ENCODE results near the gene DNAJB11. TPM values are rescaled to one million over a fixed set of nuclear protein-coding genes. Genes with fewer than 3 reads are reported as not detected.

The DNAJB11 gene
- total RNA-seq, 1 donor from 2014 or later: 57.6 TPM

DNA sequence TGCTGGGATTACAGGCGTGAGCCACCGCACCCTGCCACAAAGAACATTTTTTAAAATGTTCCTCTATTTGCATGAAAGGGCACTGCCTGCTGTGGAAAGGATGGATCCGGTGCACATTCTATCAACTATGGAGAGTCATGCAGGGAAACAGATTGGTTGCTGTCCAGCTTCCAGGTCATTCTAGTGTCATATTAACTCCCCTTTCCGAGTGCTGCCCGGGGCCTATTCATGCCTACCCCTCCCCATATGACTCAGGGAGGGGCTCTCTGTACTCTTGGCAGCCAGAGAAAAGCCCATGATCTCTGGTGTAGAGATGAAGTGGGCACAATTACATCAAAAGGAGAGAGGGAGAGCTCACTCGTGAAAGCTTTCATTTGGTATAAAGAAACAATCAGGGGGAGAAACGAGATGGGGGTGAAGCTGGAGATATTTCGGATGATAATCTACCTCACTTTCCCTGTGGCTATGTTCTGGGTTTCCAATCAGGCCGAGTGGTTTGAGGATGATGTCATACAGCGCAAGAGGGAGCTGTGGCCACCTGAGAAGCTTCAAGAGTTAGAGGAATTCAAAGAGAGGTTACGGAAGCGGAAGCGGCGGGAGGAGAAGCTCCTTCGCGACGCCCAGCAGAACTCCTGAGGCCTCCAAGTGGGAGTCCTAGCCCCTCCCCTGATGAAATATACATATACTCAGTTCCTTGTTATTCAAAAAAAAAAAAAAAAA, 26.2 kb downstream of the DNAJB11 start:
- H3K27ac Mint-ChIP-seq (ENCODE audit: unreplicated experiment): no peak overlapping the region
- TF ChIP-seq, protein P1, sequence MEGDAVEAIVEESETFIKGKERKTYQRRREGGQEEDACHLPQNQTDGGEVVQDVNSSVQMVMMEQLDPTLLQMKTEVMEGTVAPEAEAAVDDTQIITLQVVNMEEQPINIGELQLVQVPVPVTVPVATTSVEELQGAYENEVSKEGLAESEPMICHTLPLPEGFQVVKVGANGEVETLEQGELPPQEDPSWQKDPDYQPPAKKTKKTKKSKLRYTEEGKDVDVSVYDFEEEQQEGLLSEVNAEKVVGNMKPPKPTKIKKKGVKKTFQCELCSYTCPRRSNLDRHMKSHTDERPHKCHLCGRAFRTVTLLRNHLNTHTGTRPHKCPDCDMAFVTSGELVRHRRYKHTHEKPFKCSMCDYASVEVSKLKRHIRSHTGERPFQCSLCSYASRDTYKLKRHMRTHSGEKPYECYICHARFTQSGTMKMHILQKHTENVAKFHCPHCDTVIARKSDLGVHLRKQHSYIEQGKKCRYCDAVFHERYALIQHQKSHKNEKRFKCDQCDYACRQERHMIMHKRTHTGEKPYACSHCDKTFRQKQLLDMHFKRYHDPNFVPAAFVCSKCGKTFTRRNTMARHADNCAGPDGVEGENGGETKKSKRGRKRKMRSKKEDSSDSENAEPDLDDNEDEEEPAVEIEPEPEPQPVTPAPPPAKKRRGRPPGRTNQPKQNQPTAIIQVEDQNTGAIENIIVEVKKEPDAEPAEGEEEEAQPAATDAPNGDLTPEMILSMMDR (IDR thresholded peaks at IDR 0.05; ENCODE audit: partially characterized antibody, unreplicated experiment): no peak
- no peak for DNase-seq
- no peaks in the 10 kb centered on the region for H3K36me3 Mint-ChIP-seq (ENCODE audit: unreplicated experiment)
- H3K4me1 Mint-ChIP-seq (ENCODE audit: low read depth, unreplicated experiment): no peaks in the 10 kb centered on the region
- H3K27me3 Mint-ChIP-seq (ENCODE audit: unreplicated experiment): peaks cover 3% of the 10 kb centered on the region
- no peaks in the 10 kb centered on the region for H3K9me3 Mint-ChIP-seq (ENCODE audit: unreplicated experiment)
- H3K4me3 Mint-ChIP-seq (ENCODE audit: unreplicated experiment): no peak overlapping the region

DNA sequence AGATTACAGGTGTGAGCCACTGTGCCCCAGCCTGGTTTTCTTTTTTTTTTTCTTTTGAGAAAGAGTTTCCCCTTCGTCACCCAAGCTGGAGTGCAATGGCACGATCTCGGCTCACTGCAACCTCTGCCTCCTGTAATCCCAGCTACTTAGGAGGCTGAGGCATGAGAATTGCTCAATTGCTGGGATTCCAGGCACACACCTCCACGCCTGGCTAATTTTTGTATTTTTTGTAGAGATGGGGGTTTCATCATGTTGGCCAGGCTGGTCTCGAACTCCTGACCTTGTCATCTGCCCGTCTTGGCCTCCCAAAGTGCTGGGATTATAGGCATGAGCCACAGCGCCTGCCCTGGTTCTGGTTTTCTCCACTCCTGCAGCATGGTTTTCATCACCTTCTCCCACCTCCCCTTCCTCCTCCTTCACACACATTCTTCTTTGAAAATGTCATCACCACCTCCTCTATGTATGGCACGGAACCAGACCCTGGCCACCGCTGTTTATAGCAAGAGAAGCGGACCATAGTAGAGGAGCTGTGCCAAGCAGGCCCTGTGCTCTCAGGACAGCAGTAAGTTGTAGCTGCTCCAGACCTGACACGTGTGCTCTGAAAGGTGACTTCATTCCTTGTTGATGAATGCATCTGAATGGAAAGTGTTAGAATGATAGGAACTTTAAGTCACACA, 27.7 kb downstream of the DNAJB11 start:
- Mint-ChIP-seq H3K4me1 (ENCODE audit: low read depth, unreplicated experiment) (no peaks in the 10 kb centered on the region), H3K27ac (ENCODE audit: unreplicated experiment) (no peak overlapping the region), H3K4me3 (ENCODE audit: unreplicated experiment) (no peak overlapping the region), H3K27me3 (ENCODE audit: unreplicated experiment) (peaks cover 3% of the 10 kb centered on the region), H3K36me3 (ENCODE audit: unreplicated experiment) (no peaks in the 10 kb centered on the region), H3K9me3 (ENCODE audit: unreplicated experiment) (no peaks in the 10 kb centered on the region)
- no peak for DNase-seq
- TF ChIP-seq, protein P1 (IDR thresholded peaks at IDR 0.05; ENCODE audit: partially characterized antibody, unreplicated experiment): no peak

DNA sequence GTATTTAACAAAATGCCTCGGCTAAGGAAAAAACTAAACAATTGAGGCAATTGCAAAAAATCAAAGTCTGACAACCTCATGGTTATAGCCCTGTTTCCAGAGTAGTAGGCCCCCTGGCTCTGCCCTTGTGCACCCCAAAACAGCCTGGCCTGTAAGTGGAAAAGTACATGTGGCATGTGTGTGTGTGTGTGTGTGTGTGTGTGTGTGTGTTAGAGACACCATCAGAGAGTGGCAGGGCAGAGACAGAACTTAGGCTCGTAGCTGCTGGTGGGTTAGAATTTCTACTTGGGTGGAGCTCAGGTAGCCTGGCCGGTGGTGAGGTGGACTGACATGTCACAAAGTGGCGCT, 28.2 kb downstream of the DNAJB11 start:
- Mint-ChIP-seq H3K36me3 (ENCODE audit: unreplicated experiment) (no peaks in the 10 kb centered on the region), H3K4me1 (ENCODE audit: low read depth, unreplicated experiment) (no peaks in the 10 kb centered on the region), H3K27me3 (ENCODE audit: unreplicated experiment) (peaks cover 3% of the 10 kb centered on the region), H3K4me3 (ENCODE audit: unreplicated experiment) (no peak overlapping the region), H3K27ac (ENCODE audit: unreplicated experiment) (no peak overlapping the region), H3K9me3 (ENCODE audit: unreplicated experiment) (no peaks in the 10 kb centered on the region)
- TF ChIP-seq, protein P1 (IDR thresholded peaks at IDR 0.05; ENCODE audit: partially characterized antibody, unreplicated experiment): no peak
- DNase-seq: no peak

DNA sequence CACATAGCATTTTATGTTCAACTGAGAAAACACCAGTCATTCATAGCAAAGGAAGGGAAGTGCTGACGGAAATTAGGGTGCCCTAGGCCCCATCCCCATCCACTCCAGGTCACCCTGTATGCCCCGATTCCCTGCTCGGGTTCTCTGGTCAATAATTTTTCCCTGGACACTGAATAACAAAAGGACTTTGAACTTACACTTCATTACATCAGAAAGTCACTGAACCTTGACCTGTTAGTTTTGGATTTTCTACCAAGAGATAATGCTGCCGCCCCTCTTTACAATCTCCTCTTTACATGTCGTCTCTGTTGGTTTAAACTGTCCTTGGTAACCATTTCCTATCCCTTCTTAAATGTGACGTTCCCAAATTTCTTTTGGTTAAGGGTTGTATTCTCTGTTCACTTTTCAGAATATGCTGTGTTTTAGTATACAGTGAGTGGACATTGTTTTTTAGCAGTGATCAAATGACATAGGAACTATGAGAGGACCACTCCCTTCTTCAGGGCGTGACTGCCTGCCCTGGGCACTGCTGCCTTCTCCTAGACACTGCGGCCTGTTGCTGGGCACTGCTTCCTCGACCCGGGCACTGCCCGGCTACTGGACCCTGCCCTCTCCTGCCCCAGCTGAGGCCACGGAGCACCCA, 28.7 kb downstream of the DNAJB11 start:
- no peak for DNase-seq
- Mint-ChIP-seq H3K9me3 (ENCODE audit: unreplicated experiment) (no peaks in the 10 kb centered on the region), H3K27me3 (ENCODE audit: unreplicated experiment) (peaks cover 5% of the 10 kb centered on the region), H3K4me1 (ENCODE audit: low read depth, unreplicated experiment) (no peaks in the 10 kb centered on the region), H3K27ac (ENCODE audit: unreplicated experiment) (no peak overlapping the region), H3K4me3 (ENCODE audit: unreplicated experiment) (no peak overlapping the region), H3K36me3 (ENCODE audit: unreplicated experiment) (no peaks in the 10 kb centered on the region)
- TF ChIP-seq, protein P1 (IDR thresholded peaks at IDR 0.05; ENCODE audit: partially characterized antibody, unreplicated experiment): no peak

GRCh38 chr3:186599785-186600166, 29.3 kb downstream of the DNAJB11 start:
- H3K27ac Mint-ChIP-seq (ENCODE audit: unreplicated experiment): no peak overlapping the region
- no peaks in the 10 kb centered on the region for H3K36me3 Mint-ChIP-seq (ENCODE audit: unreplicated experiment)
- DNase-seq: no peak
- no peaks in the 10 kb centered on the region for H3K4me1 Mint-ChIP-seq (ENCODE audit: low read depth, unreplicated experiment)
- no peak overlapping the region for H3K4me3 Mint-ChIP-seq (ENCODE audit: unreplicated experiment)
- no peaks in the 10 kb centered on the region for H3K9me3 Mint-ChIP-seq (ENCODE audit: unreplicated experiment)
- TF ChIP-seq, protein P1 (IDR thresholded peaks at IDR 0.05; ENCODE audit: partially characterized antibody, unreplicated experiment): no peak
- peaks cover 5% of the 10 kb centered on the region for H3K27me3 Mint-ChIP-seq (ENCODE audit: unreplicated experiment)

All from glutamatergic neuron (in vitro differentiated cells).